Upper lobe of right lung (tissue), 1 donor: ENCODE measurements around the gene TRAPPC4. TPM values are rescaled to one million over a fixed set of nuclear protein-coding genes. Genes with fewer than 3 reads are reported as not detected.

ENCODE experiments used
- ATAC-seq: fragments of 200-7000 bp; cut with Tn5 transposase; one replicate; pipeline ENCODE4 v1.9.1; 2020; ENCODE audit warnings: mild to moderate bottlenecking, moderate library complexity
- DNase-seq: peaks from one replicate; pipeline ENCODE4 v3.0.0-alpha.2; 2020
- H3K27ac ChIP-seq: fragments of 200-600 bp; one replicate; pipeline ENCODE4 v1.8.0; 2022
- H3K27me3 ChIP-seq: fragments of 200-600 bp; one replicate; pipeline ENCODE4 v1.8.0; 2022; ENCODE audit warnings: mild to moderate bottlenecking
- H3K36me3 ChIP-seq: fragments of 200-600 bp; one replicate; pipeline ENCODE4 v1.8.0; 2022
- H3K4me1 ChIP-seq: fragments of 200-600 bp; one replicate; pipeline ENCODE4 v1.8.0; 2022
- H3K4me3 ChIP-seq: fragments of 200-600 bp; one replicate; pipeline ENCODE4 v1.8.0; 2022; ENCODE audit warnings: mild to moderate bottlenecking
- H3K9me3 ChIP-seq: fragments of 200-600 bp; one replicate; pipeline ENCODE4 v1.8.0; 2022
- intact Hi-C: fragments of 100-400 bp; cut with DNase I; formaldehyde crosslinking; loops from one replicate; pipeline ENCODE4 v1.11.0; 2022
- microRNA-seq: library from miRNA; unstranded; fragments of <30 nt; microRNA quantifications from one replicate; pipeline ENCODE4 v1.2.0, GENCODE V29; 2020; ENCODE audit warnings: borderline microRNAs expressed
- total RNA-seq: library from RNA; stranded (reverse); fragmentation: NEBNext Ultra II Directional; extraction: Animal tissue kit (Norgen Biotek cat#: 25700); gene quantifications from one replicate; pipeline ENCODE4 v1.2.1, GENCODE V29; 2021
- TF ChIP-seq, protein P1 (sequence below): fragments of 200-600 bp; IDR thresholded peaks from one replicate; pipeline ENCODE4 v1.8.0; 2022; ENCODE audit warnings: antibody characterized with exemption
- donor health status: DM: no; HTN: yes; CAD: no; lungs with severe emphysema.

Gene TRAPPC4
- total RNA-seq, 1 donor from 2014 or later = 44.6 TPM

DNA sequence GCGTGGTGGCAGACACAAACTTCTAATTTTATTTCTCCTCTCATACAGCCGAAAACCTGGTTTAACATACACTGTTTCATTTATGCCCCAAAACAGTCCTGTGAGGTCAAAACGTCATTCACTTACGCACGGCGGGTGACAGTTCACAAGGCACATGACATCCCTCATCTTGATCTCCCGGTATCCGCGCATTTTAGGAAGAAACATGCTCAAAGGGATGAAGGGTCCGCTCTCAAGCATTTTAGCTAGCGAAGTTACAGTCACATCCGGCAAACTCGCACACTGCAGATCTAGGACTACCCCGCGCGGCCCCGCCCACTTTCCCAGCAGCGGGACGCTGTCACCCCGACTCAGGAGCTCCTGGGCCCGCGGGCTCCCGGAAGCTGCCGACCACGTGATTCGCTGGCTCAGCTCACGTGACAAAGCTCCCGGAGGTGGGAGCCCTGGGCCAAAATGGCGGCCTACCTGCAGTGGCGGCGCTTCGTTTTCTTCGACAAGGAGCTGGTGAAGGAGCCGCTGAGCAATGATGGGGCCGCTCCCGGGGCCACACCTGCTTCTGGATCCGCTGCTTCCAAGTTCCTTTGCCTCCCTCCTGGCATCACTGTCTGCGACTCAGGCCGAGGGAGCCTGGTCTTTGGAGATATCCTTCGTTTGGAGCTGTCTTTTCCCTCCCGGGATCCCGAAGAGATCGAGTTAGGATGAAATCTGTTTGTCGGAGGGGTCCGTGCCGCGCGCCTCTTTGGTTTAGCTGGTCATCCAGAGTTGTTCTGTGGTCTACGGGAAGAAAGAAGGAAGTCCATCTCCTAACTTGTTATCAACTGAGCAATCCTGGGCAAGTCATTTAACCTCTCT lies 49.0 kb downstream of the TRAPPC4 start, which contains the start of gene VPS11:
TSS of gene VPS11 (plus strand) at position 448 of the 852 bp plus-strand sequence. CDS start at position 454, 6 bp downstream.
- TF ChIP-seq, protein P1, sequence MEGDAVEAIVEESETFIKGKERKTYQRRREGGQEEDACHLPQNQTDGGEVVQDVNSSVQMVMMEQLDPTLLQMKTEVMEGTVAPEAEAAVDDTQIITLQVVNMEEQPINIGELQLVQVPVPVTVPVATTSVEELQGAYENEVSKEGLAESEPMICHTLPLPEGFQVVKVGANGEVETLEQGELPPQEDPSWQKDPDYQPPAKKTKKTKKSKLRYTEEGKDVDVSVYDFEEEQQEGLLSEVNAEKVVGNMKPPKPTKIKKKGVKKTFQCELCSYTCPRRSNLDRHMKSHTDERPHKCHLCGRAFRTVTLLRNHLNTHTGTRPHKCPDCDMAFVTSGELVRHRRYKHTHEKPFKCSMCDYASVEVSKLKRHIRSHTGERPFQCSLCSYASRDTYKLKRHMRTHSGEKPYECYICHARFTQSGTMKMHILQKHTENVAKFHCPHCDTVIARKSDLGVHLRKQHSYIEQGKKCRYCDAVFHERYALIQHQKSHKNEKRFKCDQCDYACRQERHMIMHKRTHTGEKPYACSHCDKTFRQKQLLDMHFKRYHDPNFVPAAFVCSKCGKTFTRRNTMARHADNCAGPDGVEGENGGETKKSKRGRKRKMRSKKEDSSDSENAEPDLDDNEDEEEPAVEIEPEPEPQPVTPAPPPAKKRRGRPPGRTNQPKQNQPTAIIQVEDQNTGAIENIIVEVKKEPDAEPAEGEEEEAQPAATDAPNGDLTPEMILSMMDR = no peak
- Histone ChIP-seq H3K4me3 (peak within 1 kb of the TSS; percentile 96), H3K36me3 (peaks cover 33% of the 10 kb centered on the region), H3K27ac (peak within 1 kb of the TSS; percentile 91), H3K4me1 (peaks cover 22% of the 10 kb centered on the region), H3K27me3 (no peaks in the 10 kb centered on the region), H3K9me3 (no peaks in the 10 kb centered on the region)
- DNase-seq (peak; percentile 99), ATAC-seq (peak; percentile 99)
- intact Hi-C loops = no loop called here

Small RNA genes within 50 kb of the gene (microRNA-seq; reads per million reads assigned to microRNA genes)
- not detected for gene MIR3656

Other genes starting within 250 kb of the TRAPPC4 start
- gene DDX6, start 227.6 kb upstream of the TRAPPC4 start, total RNA-seq = 115 TPM
- gene CXCR5, start 134.9 kb upstream of the TRAPPC4 start, total RNA-seq = not detected
- gene BCL9L, start 92.8 kb upstream of the TRAPPC4 start, total RNA-seq = 62.5 TPM
- not detected for gene UPK2, start 62.5 kb upstream of the TRAPPC4 start, total RNA-seq
- gene FOXR1, start 47.0 kb upstream of the TRAPPC4 start, total RNA-seq = not detected
- 59.4 TPM for gene CENATAC, start 20.6 kb upstream of the TRAPPC4 start, total RNA-seq
- gene RPS25, start 423 bp upstream of the TRAPPC4 start, total RNA-seq = 850 TPM
- gene SLC37A4, start 12.1 kb downstream of the TRAPPC4 start, total RNA-seq = 19.3 TPM
- gene HYOU1, start 38.4 kb downstream of the TRAPPC4 start, total RNA-seq = 142 TPM
- 41.5 TPM for gene VPS11, start 49.1 kb downstream of the TRAPPC4 start, total RNA-seq
- gene HMBS, start 66.1 kb downstream of the TRAPPC4 start, total RNA-seq = 19.5 TPM
- gene DPAGT1, start 83.1 kb downstream of the TRAPPC4 start, total RNA-seq = 38.4 TPM
- gene C2CD2L, start 88.6 kb downstream of the TRAPPC4 start, total RNA-seq = 20.3 TPM
- 25.2 TPM for gene HINFP, start 102.8 kb downstream of the TRAPPC4 start, total RNA-seq
- gene ABCG4, start 130.3 kb downstream of the TRAPPC4 start, total RNA-seq = 0.14 TPM
- 17.7 TPM for gene NLRX1, start 150.0 kb downstream of the TRAPPC4 start, total RNA-seq
- gene NHERF4, start 166.7 kb downstream of the TRAPPC4 start, total RNA-seq = 0.81 TPM
- gene CBL, start 187.6 kb downstream of the TRAPPC4 start, total RNA-seq = 30.0 TPM